Gastrocnemius medialis (tissue), 4 donors: ENCODE data around the gene PLXDC2. TPM values are rescaled to one million over a fixed set of nuclear protein-coding genes. Genes with fewer than 3 reads are reported as not detected.

ENCODE experiments used
- ATAC-seq, 2 donors: fragments of 150-250 bp; one replicate each; pipeline ENCODE4 v1.9.1; 2016
- DNase-seq, 2 donors: peaks; one replicate each; pipeline ENCODE4 v3.0.0-alpha.2; 2019
- H3K27ac ChIP-seq, 4 donors: fragments of 200-600 bp; sonication (generic); 1 replicate in 1 of 4; 2 replicates in 3 of 4; pipeline ENCODE4 v1.5.1; 2016 to 2018; ENCODE audit warnings: mild to moderate bottlenecking in 2 of 4, moderate library complexity in 1 of 4
- H3K27me3 ChIP-seq, 3 donors: fragments of 200-600 bp; sonication (generic) in 2 of 3; 1 replicate in 1 of 3; 2 replicates in 2 of 3; pipeline versions ENCODE4 v1.5.1 to v1.6.0; 2016 to 2019; ENCODE audit warnings: mild to moderate bottlenecking in 1 of 3, moderate library complexity in 1 of 3
- H3K36me3 ChIP-seq, 2 donors: fragments of 200-600 bp; sonication (generic) in 1 of 2; one replicate each; pipeline ENCODE4 v1.5.1; 2017 to 2018
- H3K4me1 ChIP-seq, 2 donors: fragments of 200-600 bp; sonication (generic) in 1 of 2; one replicate each; pipeline ENCODE4 v1.5.1; 2016 to 2017; ENCODE audit warnings: mild to moderate bottlenecking in 2 of 2
- H3K4me3 ChIP-seq, 4 donors: fragments of 200-600 bp; sonication (generic) in 3 of 4; 1 replicate in 1 of 4; 2 replicates in 3 of 4; pipeline ENCODE4 v1.5.1; 2016 to 2019; ENCODE audit warnings: mild to moderate bottlenecking in 2 of 4
- H3K9me3 ChIP-seq, 3 donors: fragments of 200-600 bp; sonication (generic) in 2 of 3; 1 replicate in 1 of 3; 2 replicates in 2 of 3; pipeline ENCODE4 v1.5.1; 2016 to 2019
- CTCF ChIP-seq, 5 experiments: fragments of 450-650 bp in 3 of 5; fragments of 200-600 bp in 2 of 5; sonication (generic) in 2 of 5; IDR thresholded peaks in 4 of 5; conservative IDR thresholded peaks in 1 of 5; 1 replicate in 4 of 5; 2 replicates in 1 of 5; pipeline ENCODE4 v1.5.1; 2016 to 2019; ENCODE audit warnings: antibody characterized with exemption in 5 of 5, mild to moderate bottlenecking in 3 of 5, moderate library complexity in 3 of 5
- POLR2A ChIP-seq, 2 donors: fragments of 450-650 bp; IDR thresholded peaks; one replicate each; pipeline ENCODE4 v1.6.1; 2017; ENCODE audit warnings: antibody characterized with exemption in 2 of 2, mild to moderate bottlenecking in 2 of 2, moderate library complexity in 2 of 2
- in situ Hi-C, 4 donors: fragments of 200-750 bp; cut with MboI; loops; one replicate each; pipeline versions ENCODE4 v1.15.0 to v1.8.0; 2017; ENCODE audit warnings: low sequenced_read_pairs in 4 of 4
- intact Hi-C: fragments of 100-400 bp; cut with DNase I; formaldehyde crosslinking; loops from one replicate; pipeline ENCODE4 v1.15.1; 2023; ENCODE audit warnings: low total_unique reads
- total RNA-seq, 4 donors: library from RNA; depleted of rRNA; stranded (reverse); fragments of >200 nt; gene quantifications; one replicate each; pipeline versions ENCODE4 v1.1.0 to v1.2.3, GENCODE V29; 2016

The PLXDC2 gene
- total RNA-seq, 4 donors from 2014 or later = 13.9 to 19.6 (median 15.0) TPM

GRCh38 chr10:19979628-19980027 lies 163.4 kb downstream of the PLXDC2 start:
- in situ Hi-C loops (no loop called here), intact Hi-C loops (no loop called here)
- Histone ChIP-seq H3K36me3 (no peaks in the 10 kb centered on the region), H3K27ac (no peak overlapping the region), H3K27me3 (no peaks in the 10 kb centered on the region), H3K4me1 (peaks cover 0 to 8% of the 10 kb centered on the region in 2 donors), H3K4me3 (no peak overlapping the region), H3K9me3 (no peaks in the 10 kb centered on the region)
- ATAC-seq = peak in 1 of 2 donors; percentile 80
- DNase-seq = no peak
- no peak for TF ChIP-seq CTCF (IDR thresholded peaks at IDR 0.05 in 4 of 5, conservative IDR thresholded peaks at IDR 0.05 in 1 of 5)
- TF ChIP-seq POLR2A (IDR thresholded peaks at IDR 0.05) = no peak

- H3K9me3 ChIP-seq = no peaks in the 10 kb centered on the region
- intact Hi-C loops = no loop called here
- no peak for ATAC-seq
- no peaks in the 10 kb centered on the region for H3K27me3 ChIP-seq
- no peak overlapping the region for H3K27ac ChIP-seq
- H3K36me3 ChIP-seq = no peaks in the 10 kb centered on the region
- H3K4me1 ChIP-seq = peaks cover 0 to 8% of the 10 kb centered on the region in 2 donors
- H3K4me3 ChIP-seq = no peak overlapping the region
- no peak for DNase-seq
- in situ Hi-C loops = no loop called here
- TF ChIP-seq POLR2A (IDR thresholded peaks at IDR 0.05) = no peak
Observed at GRCh38 chr10:19983880-19984565, 167.8 kb downstream of the PLXDC2 start.

GRCh38 chr10:19985745-19986144 lies 169.5 kb downstream of the PLXDC2 start:
- Histone ChIP-seq H3K9me3 (no peaks in the 10 kb centered on the region), H3K27me3 (no peaks in the 10 kb centered on the region), H3K36me3 (no peaks in the 10 kb centered on the region), H3K4me3 (no peak overlapping the region), H3K4me1 (no peaks in the 10 kb centered on the region), H3K27ac (no peak overlapping the region)
- no peak for ATAC-seq
- in situ Hi-C loops (no loop called here), intact Hi-C loops (no loop called here)
- DNase-seq = no peak
- no peak for TF ChIP-seq POLR2A (IDR thresholded peaks at IDR 0.05)
- no peak for TF ChIP-seq CTCF (IDR thresholded peaks at IDR 0.05 in 4 of 5, conservative IDR thresholded peaks at IDR 0.05 in 1 of 5)

- DNase-seq (no peak), ATAC-seq (no peak)
- H3K27ac ChIP-seq = no peak overlapping the region
- no peaks in the 10 kb centered on the region for H3K36me3 ChIP-seq
- intact Hi-C loops = no loop called here
- H3K4me1 ChIP-seq = no peaks in the 10 kb centered on the region
- no peak overlapping the region for H3K4me3 ChIP-seq
- TF ChIP-seq POLR2A (IDR thresholded peaks at IDR 0.05) = no peak
- no peaks in the 10 kb centered on the region for H3K9me3 ChIP-seq
- H3K27me3 ChIP-seq = no peaks in the 10 kb centered on the region
- in situ Hi-C loops = no loop called here
Observed at GRCh38 chr10:19986591-19986990, 170.4 kb downstream of the PLXDC2 start.

GRCh38 chr10:19987931-19988330 lies 171.7 kb downstream of the PLXDC2 start:
- Histone ChIP-seq H3K4me1 (no peaks in the 10 kb centered on the region), H3K27me3 (no peaks in the 10 kb centered on the region), H3K27ac (no peak overlapping the region), H3K36me3 (no peaks in the 10 kb centered on the region), H3K4me3 (no peak overlapping the region), H3K9me3 (no peaks in the 10 kb centered on the region)
- DNase-seq = no peak
- no peak for ATAC-seq
- in situ Hi-C loops = no loop called here
- intact Hi-C loops = no loop called here
- TF ChIP-seq CTCF (IDR thresholded peaks at IDR 0.05 in 4 of 5, conservative IDR thresholded peaks at IDR 0.05 in 1 of 5) (no peak), POLR2A (IDR thresholded peaks at IDR 0.05) (no peak)
